Progenitor cell of endocrine pancreas (in vitro differentiated cells): Measurements from ENCODE around the gene PTBP3. TPM values are rescaled to one million over a fixed set of nuclear protein-coding genes. Genes with fewer than 3 reads are reported as not detected.

Source experiments
- DNase-seq: peaks from one replicate; pipeline ENCODE4 v3.0.0; 2021; ENCODE audit warnings: low spot score; ENCODE audit not compliant: unreplicated experiment
- H3K27ac Mint-ChIP-seq: 2 replicates; pipeline ENCODE4 v1.8.0; 2021; ENCODE audit warnings: mild to moderate bottlenecking, moderate library complexity, mixed read lengths
- H3K27me3 Mint-ChIP-seq: 2 replicates; pipeline ENCODE4 v1.8.0; 2021; ENCODE audit warnings: mixed read lengths
- H3K36me3 Mint-ChIP-seq: 2 replicates; pipeline ENCODE4 v1.8.0; 2022; ENCODE audit warnings: mixed read lengths; ENCODE audit not compliant: insufficient read depth
- H3K4me1 Mint-ChIP-seq: 2 replicates; pipeline ENCODE4 v1.8.0; 2021; ENCODE audit warnings: low read depth, mixed read lengths
- H3K4me3 Mint-ChIP-seq: 2 replicates; pipeline ENCODE4 v1.8.0; 2021; ENCODE audit warnings: low read depth, mild to moderate bottlenecking, moderate library complexity, mixed read lengths
- H3K9me3 Mint-ChIP-seq: 2 replicates; pipeline ENCODE4 v1.8.0; 2021; ENCODE audit warnings: low read depth, mixed read lengths
- CTCF ChIP-seq: fragments of 200-600 bp; sonication (generic); IDR thresholded peaks from one replicate; pipeline ENCODE4 v1.5.0; 2021; ENCODE audit warnings: antibody characterized with exemption, mild to moderate bottlenecking; ENCODE audit not compliant: unreplicated experiment
- total RNA-seq: library from RNA; stranded (reverse); gene quantifications from 2 replicates; pipeline ENCODE4 v1.2.1, GENCODE V29; 2021

Gene PTBP3
- total RNA-seq, 1 donor from 2014 or later = 67.1 TPM

GRCh38 chr9:112179816-112180215 lies 153.6 kb downstream of the PTBP3 start:
- TF ChIP-seq CTCF = no peak
- Mint-ChIP-seq H3K4me3 (no peak overlapping the region), H3K4me1 (peaks cover 23% of the 10 kb centered on the region), H3K9me3 (no peaks in the 10 kb centered on the region), H3K27ac (no peak overlapping the region), H3K27me3 (peaks cover 12% of the 10 kb centered on the region), H3K36me3 (no peaks in the 10 kb centered on the region)
- DNase-seq = no peak

- no peaks in the 10 kb centered on the region for H3K9me3 Mint-ChIP-seq
- peaks cover 6% of the 10 kb centered on the region for H3K36me3 Mint-ChIP-seq
- peaks cover 35% of the 10 kb centered on the region for H3K4me1 Mint-ChIP-seq
- TF ChIP-seq CTCF = no peak
- no peak overlapping the region for H3K27ac Mint-ChIP-seq
- no peak for DNase-seq
- H3K27me3 Mint-ChIP-seq = peaks cover 12% of the 10 kb centered on the region
- peak overlapping the region; percentile 87 for H3K4me3 Mint-ChIP-seq
These were observed 156.9 kb downstream of the PTBP3 start for GRCh38 chr9:112176524-112176923.

GRCh38 chr9:112175796-112176315 lies 157.6 kb downstream of the PTBP3 start:
- Mint-ChIP-seq H3K36me3 (peaks cover 7% of the 10 kb centered on the region), H3K4me1 (peaks cover 37% of the 10 kb centered on the region), H3K27me3 (peaks cover 12% of the 10 kb centered on the region), H3K27ac (peak overlapping the region; percentile 95), H3K4me3 (peak overlapping the region; percentile 87), H3K9me3 (no peaks in the 10 kb centered on the region)
- no peak for TF ChIP-seq CTCF
- no peak for DNase-seq

- DNase-seq = peak; percentile 42
- Mint-ChIP-seq H3K4me3 (peak within 1 kb of the TSS; percentile 87), H3K4me1 (peaks cover 33% of the 10 kb centered on the region), H3K9me3 (no peaks in the 10 kb centered on the region), H3K27me3 (peaks cover 12% of the 10 kb centered on the region), H3K27ac (peak within 1 kb of the TSS; percentile 95), H3K36me3 (peaks cover 7% of the 10 kb centered on the region)
- no peak for TF ChIP-seq CTCF
These were observed 158.2 kb downstream of the PTBP3 start, which contains the start of gene SUSD1 for GRCh38 chr9:112174965-112175795. Gene SUSD1 (minus strand): TSS chr9:112175297. CDS start chr9:112175235, 62 bp downstream.

- Mint-ChIP-seq H3K27me3 (peaks cover 12% of the 10 kb centered on the region), H3K36me3 (peaks cover 7% of the 10 kb centered on the region), H3K4me3 (peak overlapping the region; percentile 80), H3K9me3 (no peaks in the 10 kb centered on the region), H3K27ac (peak overlapping the region; percentile 80), H3K4me1 (peaks cover 37% of the 10 kb centered on the region)
- DNase-seq = peak; percentile 40
- TF ChIP-seq CTCF = no peak
These were observed 159.0 kb downstream of the PTBP3 start for GRCh38 chr9:112174222-112174964.
